ENCODE data around the gene LMAN1L.

DNA sequence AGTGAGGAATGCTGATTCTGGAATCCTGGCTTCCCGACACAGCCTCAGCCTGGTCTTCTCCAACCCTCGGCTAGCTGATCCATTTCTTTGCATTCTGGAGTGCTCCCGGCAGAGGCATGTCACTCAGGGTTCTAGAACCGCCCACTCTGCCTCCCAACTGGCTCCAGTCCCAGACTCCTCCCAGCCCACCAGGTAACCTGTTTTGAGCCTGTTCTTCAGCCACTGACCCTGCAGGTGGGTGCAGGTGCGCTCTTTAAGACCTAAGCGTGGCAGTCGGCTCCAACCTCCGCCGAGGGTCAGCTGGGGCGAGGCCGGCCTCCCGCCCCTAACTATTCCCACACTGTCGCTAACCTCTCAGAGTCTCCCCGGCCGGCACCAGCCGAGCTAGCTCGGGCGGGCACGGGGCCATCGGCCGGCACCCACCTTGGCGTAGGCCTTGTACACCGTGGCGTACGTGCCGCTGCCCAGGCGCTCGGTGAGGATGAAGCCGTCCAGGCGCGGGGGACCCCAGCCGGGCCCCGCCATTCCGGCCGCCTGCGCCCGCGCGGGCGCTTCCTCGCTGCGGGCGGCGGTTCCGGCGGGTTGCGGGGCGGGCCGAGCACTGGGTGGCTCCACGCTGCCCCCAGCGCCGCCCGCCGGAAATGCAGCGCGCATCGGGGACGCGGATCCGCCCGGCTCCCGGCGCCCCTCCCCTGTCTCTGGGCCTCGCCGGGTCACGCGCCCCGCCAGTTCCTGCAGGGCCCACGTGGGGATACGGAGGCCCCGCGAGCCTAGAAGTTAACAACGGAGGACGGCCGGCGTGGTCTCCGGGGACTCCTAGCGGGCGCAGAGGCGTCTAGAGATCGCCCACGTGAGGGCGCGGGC, 30.2 kb downstream of the LMAN1L start, which contains the start of gene ULK3:
- TF ChIP-seq GATA3 (IDR thresholded peaks at IDR 0.05; ENCODE audit: low read depth, low read length) (no peak), GATA2 (IDR thresholded peaks at IDR 0.05; ENCODE audit: low read depth, low read length) (no peak)

Measured in SH-SY5Y (cell line).